IMR-90 (cell line): ENCODE results near the gene TLCD5. TPM values are rescaled to one million over a fixed set of nuclear protein-coding genes. Genes with fewer than 3 reads are reported as not detected.

Experiments used
- ATAC-seq: fragments of 200-7000 bp; cut with Tn5 transposase; 2 replicates; pipeline ENCODE4 v1.9.1; 2020; ENCODE audit warnings: low read depth, mild to moderate bottlenecking, moderate library complexity
- BruUV-seq: library from RNA; stranded (reverse); fragments of 400-500 nt; replicated peaks from 2 replicates; lab custom pipeline; 2021; lab: Mats Ljungman, UMichigan
- CTCF ChIA-PET: fragments of 300-600 bp; formaldehyde crosslinking; extraction: SDS; loops from one replicate; lab custom pipeline; 2021; ENCODE audit warnings: antibody characterized with exemption; lab: Yijun Ruan, JAX
- POLR2A ChIA-PET: fragments of 300-600 bp; sonication (Branson Sonifier 250); formaldehyde crosslinking; loops from one replicate; lab custom pipeline; 2022; ENCODE audit warnings: antibody characterized with exemption; ENCODE audit not compliant: unreplicated experiment; lab: Charles Lee
- DNase-seq: peaks from one replicate; pipeline ENCODE4 v3.0.0; 2013
- H2AFZ ChIP-seq: replicated peaks from 2 replicates; pipeline ENCODE3; 2013; ENCODE audit warnings: low read length, mild to moderate bottlenecking; ENCODE audit not compliant: poor library complexity
- H2AK5ac ChIP-seq: 2 replicates; pipeline ENCODE4 v1.6.1; 2013; ENCODE audit warnings: low read depth, low read length, inconsistent platforms
- H2AK9ac ChIP-seq: replicated peaks from 2 replicates; pipeline ENCODE3; 2013; ENCODE audit warnings: mild to moderate bottlenecking, low read depth, low read length, moderate library complexity; ENCODE audit not compliant: poor library complexity
- H2BK120ac ChIP-seq: 2 replicates; pipeline ENCODE4 v1.6.1; 2013; ENCODE audit warnings: low read depth, low read length, inconsistent platforms
- H2BK15ac ChIP-seq: 3 replicates; pipeline ENCODE4 v1.6.1; 2013; ENCODE audit warnings: low read depth, low read length, inconsistent platforms
- H2BK20ac ChIP-seq: 2 replicates; pipeline ENCODE4 v1.6.1; 2013; ENCODE audit warnings: low read depth, mild to moderate bottlenecking, inconsistent platforms, low read length, moderate library complexity
- H2BK5ac ChIP-seq: 2 replicates; pipeline ENCODE4 v1.6.1; 2013; ENCODE audit warnings: mild to moderate bottlenecking, low read depth, low read length, inconsistent platforms; ENCODE audit not compliant: poor library complexity, severe bottlenecking
- H3K14ac ChIP-seq: replicated peaks from 2 replicates; pipeline ENCODE4 v1.6.1; 2013; ENCODE audit warnings: low read depth, low read length, inconsistent platforms
- H3K18ac ChIP-seq: 2 replicates; pipeline ENCODE4 v1.6.1; 2013; ENCODE audit warnings: low read depth, low read length, control low read depth
- H3K23ac ChIP-seq: 2 replicates; pipeline ENCODE4 v1.6.1; 2013; ENCODE audit warnings: low read depth, low read length, inconsistent platforms
- H3K27ac ChIP-seq: 2 replicates; pipeline ENCODE4 v1.5.1; 2013; ENCODE audit warnings: mild to moderate bottlenecking, control low read depth, low read length; ENCODE audit not compliant: insufficient read depth
- H3K27me3 ChIP-seq: 2 replicates; pipeline ENCODE4 v1.6.1; 2013; ENCODE audit warnings: low read length; ENCODE audit not compliant: control insufficient read depth, insufficient read depth
- H3K36me3 ChIP-seq: 2 replicates; pipeline ENCODE4 v1.6.1; 2013; ENCODE audit warnings: low read length, mixed read lengths; ENCODE audit not compliant: control insufficient read depth, insufficient read depth
- H3K4ac ChIP-seq: 2 replicates; pipeline ENCODE4 v1.6.1; 2013; ENCODE audit warnings: low read depth, low read length, inconsistent platforms
- H3K4me1 ChIP-seq: 2 replicates; pipeline ENCODE4 v1.6.1; 2013; ENCODE audit warnings: low read length, mixed read lengths; ENCODE audit not compliant: control insufficient read depth, insufficient read depth
- H3K4me2 ChIP-seq: 2 replicates; pipeline ENCODE4 v1.6.1; 2013; ENCODE audit warnings: low read depth, mild to moderate bottlenecking, control low read depth, low read length, moderate library complexity
- H3K4me3 ChIP-seq: 2 replicates; pipeline ENCODE4 v1.5.1; 2013; ENCODE audit warnings: low read depth, mild to moderate bottlenecking, control low read depth, low read length, moderate library complexity; ENCODE audit not compliant: insufficient read depth
- H3K56ac ChIP-seq: 2 replicates; pipeline ENCODE4 v1.6.1; 2013; ENCODE audit warnings: low read length, inconsistent platforms; ENCODE audit not compliant: insufficient read depth; ENCODE audit errors: extremely low read depth
- H3K79me1 ChIP-seq, 2 experiments: 2 replicates each; pipeline ENCODE4 v1.6.1; 2013; ENCODE audit warnings: low read length in 2 of 2, inconsistent platforms in 1 of 2, low read depth in 1 of 2
- H3K9ac ChIP-seq: 2 replicates; pipeline ENCODE4 v1.6.1; 2013; ENCODE audit warnings: low read depth, low read length, control low read depth
- H3K9me1 ChIP-seq: 2 replicates; pipeline ENCODE4 v1.6.1; 2013; ENCODE audit warnings: low read length, inconsistent platforms; ENCODE audit not compliant: insufficient read depth
- H3K9me3 ChIP-seq: 2 replicates; pipeline ENCODE4 v1.6.1; 2013; ENCODE audit warnings: low read length; ENCODE audit not compliant: control insufficient read depth, insufficient read depth
- H4K20me1 ChIP-seq: 2 replicates; pipeline ENCODE4 v1.6.1; 2013; ENCODE audit warnings: low read length, inconsistent platforms; ENCODE audit not compliant: insufficient read depth
- H4K5ac ChIP-seq: 2 replicates; pipeline ENCODE4 v1.6.1; 2013; ENCODE audit warnings: mild to moderate bottlenecking, low read depth, low read length, control low read depth
- H4K8ac ChIP-seq, 2 experiments: 2 replicates each; pipeline ENCODE4 v1.6.1; 2013; ENCODE audit warnings: low read depth in 2 of 2, low read length in 2 of 2, control low read depth in 1 of 2, inconsistent platforms in 1 of 2
- H4K91ac ChIP-seq: 2 replicates; pipeline ENCODE4 v1.6.1; 2013; ENCODE audit warnings: low read depth, low read length, inconsistent platforms; ENCODE audit not compliant: insufficient read depth
- BHLHE40 ChIP-seq: fragments of 150-350 bp; IDR thresholded peaks from 2 replicates; pipeline ENCODE4 v1.6.1; 2016; ENCODE audit warnings: mild to moderate bottlenecking, low read depth, low read length
- CTCF ChIP-seq: conservative IDR thresholded peaks from 2 replicates; pipeline ENCODE4 v1.5.1; 2012; ENCODE audit warnings: mild to moderate bottlenecking, low read depth, low read length, improper control_type of control experiment
- FOS ChIP-seq: fragments of 150-350 bp; IDR thresholded peaks from 2 replicates; pipeline ENCODE4 v1.6.1; 2016; ENCODE audit warnings: low read depth, low read length
- MAZ ChIP-seq: IDR thresholded peaks from 2 replicates; pipeline ENCODE4 v1.6.1; 2012; ENCODE audit warnings: low read depth, mild to moderate bottlenecking, low read length, improper control_type of control experiment, moderate library complexity, borderline replicate concordance
- NFE2L2 ChIP-seq: fragments of 150-350 bp; IDR thresholded peaks from 2 replicates; pipeline ENCODE4 v1.6.1; 2016; ENCODE audit warnings: low read depth, mild to moderate bottlenecking, low read length
- POLR2A ChIP-seq: IDR thresholded peaks from 2 replicates; pipeline ENCODE4 v1.6.1; 2012; ENCODE audit warnings: mild to moderate bottlenecking, low read depth, low read length
- RAD21 ChIP-seq: IDR thresholded peaks from 2 replicates; pipeline ENCODE4 v1.6.1; 2012; ENCODE audit warnings: low read length, improper control_type of control experiment
- RCOR1 ChIP-seq: IDR thresholded peaks from 2 replicates; pipeline ENCODE4 v1.6.1; 2012; ENCODE audit warnings: mild to moderate bottlenecking, low read length, improper control_type of control experiment; ENCODE audit not compliant: insufficient replicate concordance
- WGBS, 2 experiments: methylation state at CpG; one replicate each; pipeline versions ENCODE4 v1.1.5 to v1.1.7; 2013; ENCODE audit warnings: missing lambda C conversion rate in 2 of 2; ENCODE audit not compliant: insufficient read length in 1 of 2; ENCODE audit errors: extremely low coverage in 2 of 2; 5-methylcytosine and 5-hydroxymethylcytosine counted together
- dilution Hi-C: fragments of 300-500 bp; cut with HindIII; formaldehyde crosslinking; loops from one replicate; pipeline ENCODE4 v1.14.3; 2018; ENCODE audit warnings: low sequenced_read_pairs; ENCODE audit not compliant: unreplicated experiment
- in situ Hi-C: fragments of 300-500 bp; cut with MboI; formaldehyde crosslinking; loops from 3 replicates; pipeline ENCODE4 v1.14.3; 2019; ENCODE audit warnings: low sequenced_read_pairs, inconsistent platforms, mixed read lengths
- intact Hi-C: fragments of 100-400 bp; cut with micrococcal nuclease; formaldehyde crosslinking; loops from 2 replicates; pipeline ENCODE4 v1.10.0; 2022
- polyA plus RNA-seq, 3 experiments: library from polyadenylated mRNA; depleted of rRNA; stranded (reverse); fragments of >200 nt; gene quantifications; 2 replicates each; pipeline ENCODE4 v1.2.3, GENCODE V29; 2012; ENCODE audit warnings: low replicate concordance in 1 of 3
- total RNA-seq: library from RNA; depleted of rRNA; stranded (reverse); fragments of >200 nt; gene quantifications from 2 replicates; pipeline ENCODE4 v1.2.3, GENCODE V29; 2012

The TLCD5 gene
- total and polyA plus RNA-seq, 2 of the 4 experiments (the other 2 are of a cell fraction): 9.5 to 11.5 TPM

- H2BK20ac ChIP-seq: no peak overlapping the region
- H3K79me1 ChIP-seq: no peaks in the 10 kb centered on the region
- dilution Hi-C loops: no loop called here
- H3K18ac ChIP-seq: no peak overlapping the region
- no peak overlapping the region for H3K4me3 ChIP-seq
- no peak overlapping the region for H4K91ac ChIP-seq
- DNase-seq: no peak
- H2AFZ ChIP-seq: no peak overlapping the region
- H2BK5ac ChIP-seq: no peak overlapping the region
- H3K9me3 ChIP-seq: no peaks in the 10 kb centered on the region
- POLR2A ChIA-PET: no interaction called here
- H3K27ac ChIP-seq: no peak overlapping the region
- no peak overlapping the region for H3K9ac ChIP-seq
- H2BK15ac ChIP-seq: no peak overlapping the region
- peaks cover 59% of the 10 kb centered on the region for H3K27me3 ChIP-seq
- H3K4me1 ChIP-seq: no peaks in the 10 kb centered on the region
- H3K56ac ChIP-seq: no peak overlapping the region
- intact Hi-C loops: no loop called here
- H3K36me3 ChIP-seq: no peaks in the 10 kb centered on the region
- H3K23ac ChIP-seq: no peak overlapping the region
- no peak overlapping the region for H3K4me2 ChIP-seq
- CTCF ChIA-PET: interaction anchor here (1.0 to 1.3 kb wide), 2 partner anchors 126 to 567 kb away, joined by 3 read pairs; partner anchors contain the start of gene NECTIN1
- H4K20me1 ChIP-seq: no peaks in the 10 kb centered on the region
- H2AK5ac ChIP-seq: no peak overlapping the region
- no peak overlapping the region for H3K4ac ChIP-seq
- TF ChIP-seq POLR2A (no peak), NFE2L2 (no peak), MAZ (no peak), CTCF (no peak), RAD21 (no peak), BHLHE40 (no peak), RCOR1 (no peak), FOS (no peak)
- no peak overlapping the region for H4K5ac ChIP-seq
- H2BK120ac ChIP-seq: no peak overlapping the region
- H3K9me1 ChIP-seq: no peaks in the 10 kb centered on the region
- in situ Hi-C loops: loop anchor here (5.0 kb wide), 1 partner anchor 64 kb away; no protein-coding TSS in a partner anchor
- H3K14ac ChIP-seq: no peak overlapping the region
- H4K8ac ChIP-seq: no peak overlapping the region
- no peak for ATAC-seq
- WGBS, 2 experiments: no CpG with 5 or more reads among the region's 5 CpGs
- BruUV-seq: no TSS peak
- H2AK9ac ChIP-seq: no peak overlapping the region
These were observed 28.5 kb upstream of the TLCD5 start for GRCh38 chr11:120296554-120296953.
